HG03196 (cell line): ENCODE data around the gene MESP2.
A peak's percentile ranks its signal among the peaks of the same experiment; 100 is the strongest.

Experiments used
- ATAC-seq: cut with Tn5 transposase; IDR thresholded peaks from one replicate; pipeline ENCODE4 v1.9.1; 2021; ENCODE audit not compliant: unreplicated experiment

The MESP2 gene

DNA sequence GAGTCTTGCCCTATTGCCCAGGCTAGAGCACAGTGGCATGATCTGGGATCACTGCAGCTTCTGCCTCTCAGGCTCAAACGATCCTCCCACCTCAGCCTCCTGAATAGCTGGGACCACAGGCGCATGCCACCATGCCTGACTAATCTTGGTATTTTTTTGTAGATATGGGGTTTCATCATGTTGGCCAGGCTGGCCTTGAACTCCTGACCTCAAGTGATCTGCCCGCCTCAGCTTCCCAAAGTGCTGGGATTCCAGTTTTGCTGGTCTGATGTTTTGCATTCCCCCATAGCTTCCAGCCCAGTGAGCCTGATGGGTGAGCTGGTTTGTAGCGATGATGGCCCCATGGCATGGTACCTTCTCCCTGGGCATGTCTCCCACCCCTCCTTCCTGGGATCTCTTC lies 20.4 kb upstream of the MESP2 start:
- ATAC-seq = no peak

- no peak for ATAC-seq
These were observed 19.2 kb upstream of the MESP2 start for GRCh38 chr15:89756897-89757296.

- ATAC-seq = no peak
These were observed 17.8 kb upstream of the MESP2 start for GRCh38 chr15:89758283-89758682.

DNA sequence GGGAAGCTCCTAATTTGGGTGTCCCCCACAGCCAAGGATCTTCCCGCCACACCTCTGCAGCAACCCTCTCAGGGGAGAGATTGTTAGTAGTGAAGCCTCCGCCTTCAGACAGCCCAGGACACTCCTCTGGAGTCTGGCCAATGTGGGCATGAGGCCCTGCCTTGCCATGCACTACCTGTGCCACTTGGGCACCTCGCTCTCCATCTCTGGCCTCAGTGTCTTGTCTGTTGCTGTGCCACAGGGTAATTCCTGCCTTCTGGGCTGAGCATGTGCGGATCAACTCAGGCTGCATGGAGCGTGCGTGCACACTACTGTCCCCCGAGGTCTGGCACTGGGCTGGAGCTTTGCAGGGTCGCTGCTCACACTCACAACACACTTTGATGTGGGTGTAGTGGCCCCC lies 17.2 kb upstream of the MESP2 start:
- no peak for ATAC-seq

- ATAC-seq = no peak
These were observed 16.3 kb upstream of the MESP2 start for GRCh38 chr15:89759835-89760234.

DNA sequence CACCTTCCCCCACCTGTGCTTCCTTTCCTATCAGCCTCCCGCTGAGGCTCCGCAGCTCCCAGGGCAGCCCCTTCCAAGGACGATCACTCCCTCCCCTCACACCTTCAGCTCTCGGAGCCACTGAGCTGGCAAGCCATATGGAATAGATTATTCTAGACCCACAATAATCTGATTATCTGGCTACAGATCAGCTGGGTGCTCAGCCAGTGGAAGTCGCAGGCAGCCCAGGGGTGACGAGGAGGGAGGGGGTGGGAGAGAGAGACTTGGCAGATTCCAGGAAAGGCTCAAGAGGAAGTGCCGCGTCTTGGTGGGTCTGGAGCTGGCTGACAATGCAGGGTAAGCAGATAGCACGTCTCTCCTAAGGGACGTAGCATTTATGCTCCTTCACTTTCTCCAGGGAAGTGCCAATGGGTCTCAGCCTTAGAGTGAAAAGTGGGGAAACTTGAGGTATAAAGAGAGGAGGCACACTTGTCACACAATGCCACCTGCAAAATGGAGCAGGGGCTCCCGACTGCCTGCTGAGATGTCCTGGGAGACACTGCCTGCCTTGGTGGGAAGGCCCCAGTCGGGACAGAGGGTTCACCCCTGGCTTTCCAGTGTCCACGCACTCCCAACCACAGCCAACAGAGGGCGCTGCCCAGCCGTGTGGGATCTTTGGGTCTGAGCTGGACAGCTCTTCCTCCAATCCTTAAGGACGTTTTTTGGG lies 15.7 kb upstream of the MESP2 start:
- peak; percentile 67 for ATAC-seq

GRCh38 chr15:89761009-89761831 lies 14.9 kb upstream of the MESP2 start:
- ATAC-seq = peak; percentile 67

DNA sequence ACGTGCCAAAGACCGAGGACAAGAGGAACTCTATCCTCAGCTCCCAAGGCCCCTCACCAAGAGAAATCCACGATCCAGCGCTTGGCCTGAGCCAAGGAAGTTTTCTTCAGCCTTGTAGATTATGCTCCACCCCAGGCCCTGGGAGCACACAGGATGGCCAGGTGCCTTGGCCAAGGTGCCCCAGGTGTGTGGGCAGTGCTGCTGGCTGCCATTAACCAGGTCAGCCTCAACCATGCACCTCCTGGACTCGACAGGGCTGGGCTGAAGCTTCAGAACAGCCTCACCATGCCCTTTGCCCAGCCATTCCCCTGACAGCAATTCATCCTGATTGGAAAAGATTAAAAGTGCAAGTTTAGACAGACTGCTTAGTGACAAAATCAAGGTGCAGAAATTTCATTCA lies 14.2 kb upstream of the MESP2 start:
- no peak for ATAC-seq

DNA sequence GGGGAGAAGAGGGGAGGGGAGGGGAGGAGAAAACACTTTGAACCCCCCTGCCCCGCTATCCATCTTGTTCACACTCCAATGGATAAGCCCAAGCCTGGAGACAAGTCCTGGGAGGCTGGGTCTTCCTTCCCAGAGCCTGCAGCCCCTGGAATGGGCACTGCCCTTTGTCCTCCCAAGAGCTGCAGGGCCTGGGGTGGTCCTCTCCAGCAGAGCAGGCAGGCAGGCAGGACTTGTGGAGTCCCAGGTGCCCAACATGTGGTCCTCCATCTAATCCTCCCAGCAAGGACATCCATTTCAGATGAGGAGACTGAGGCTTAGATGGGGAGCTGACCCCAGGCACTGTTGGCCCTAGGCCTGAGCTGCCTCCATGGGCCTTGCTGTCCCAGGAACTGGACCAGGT lies 10.4 kb upstream of the MESP2 start:
- no peak for ATAC-seq

GRCh38 chr15:89766357-89767311 lies 9.5 kb upstream of the MESP2 start:
- no peak for ATAC-seq

DNA sequence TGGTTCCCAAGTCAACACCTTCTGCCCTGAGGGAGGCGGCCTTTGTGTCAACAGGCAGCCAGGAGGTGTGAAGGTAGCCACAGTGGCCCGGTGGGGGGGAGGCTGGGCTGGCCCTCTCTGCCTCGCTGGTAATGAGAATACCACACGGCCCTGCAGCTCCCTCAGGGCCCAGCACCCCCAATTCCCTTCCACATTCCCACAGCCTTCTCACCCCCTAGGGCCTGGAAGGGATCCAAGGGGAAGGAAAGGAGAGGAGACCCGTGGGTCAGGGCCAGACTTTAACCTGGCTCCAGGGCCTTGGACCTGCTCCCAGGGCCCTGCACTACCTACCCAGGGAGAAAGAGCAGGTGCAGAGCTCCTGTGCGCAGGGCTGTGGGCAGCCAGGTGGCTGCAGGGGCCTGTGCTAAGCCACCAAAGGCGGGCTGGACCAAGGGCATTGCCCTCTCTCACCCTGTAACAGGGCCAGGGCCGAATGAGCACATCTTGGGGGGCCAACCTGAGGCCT lies 8.7 kb upstream of the MESP2 start:
- no peak for ATAC-seq

DNA sequence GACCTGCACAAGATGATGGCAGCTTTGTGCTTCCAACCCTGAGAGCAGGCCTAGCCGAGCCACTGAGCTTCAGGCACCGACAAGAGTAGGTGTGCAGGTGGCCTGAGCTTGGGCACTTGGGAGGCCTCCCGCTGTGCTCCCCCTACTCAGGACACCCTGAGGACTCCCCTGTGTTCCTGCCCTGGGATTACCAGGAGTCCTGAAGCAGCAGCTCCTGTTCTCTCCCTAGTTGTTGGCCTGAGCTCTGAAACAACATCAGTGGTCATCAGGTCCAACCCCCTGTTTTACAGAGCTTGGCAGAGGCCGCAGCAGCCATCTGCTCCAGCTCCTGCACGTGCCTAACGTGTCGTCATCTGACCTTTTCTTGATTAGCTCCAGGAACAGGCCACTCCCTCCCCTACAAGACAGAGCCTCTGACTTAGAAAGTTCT lies 8.0 kb upstream of the MESP2 start:
- no peak for ATAC-seq

DNA sequence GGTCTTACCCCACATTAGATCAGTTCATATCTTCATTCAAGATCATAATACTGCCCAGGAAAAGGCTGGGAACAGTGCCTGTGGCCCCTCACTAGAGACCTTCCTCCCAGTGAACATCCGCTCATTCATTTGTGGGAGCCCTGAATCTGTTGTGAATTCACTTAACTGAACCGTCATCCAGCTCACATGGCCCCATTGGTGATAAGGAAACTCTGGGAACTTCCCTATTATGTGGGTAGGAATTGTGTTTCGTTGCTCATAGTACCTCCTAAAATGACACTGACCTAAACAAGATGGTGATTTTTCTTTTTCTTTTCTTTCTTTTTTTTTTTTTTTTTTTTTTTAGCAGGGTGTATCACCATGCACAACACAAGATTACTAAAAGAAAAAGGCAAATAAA lies 6.8 kb upstream of the MESP2 start:
- ATAC-seq = no peak

GRCh38 chr15:89770041-89770440 lies 6.1 kb upstream of the MESP2 start:
- ATAC-seq = no peak

DNA sequence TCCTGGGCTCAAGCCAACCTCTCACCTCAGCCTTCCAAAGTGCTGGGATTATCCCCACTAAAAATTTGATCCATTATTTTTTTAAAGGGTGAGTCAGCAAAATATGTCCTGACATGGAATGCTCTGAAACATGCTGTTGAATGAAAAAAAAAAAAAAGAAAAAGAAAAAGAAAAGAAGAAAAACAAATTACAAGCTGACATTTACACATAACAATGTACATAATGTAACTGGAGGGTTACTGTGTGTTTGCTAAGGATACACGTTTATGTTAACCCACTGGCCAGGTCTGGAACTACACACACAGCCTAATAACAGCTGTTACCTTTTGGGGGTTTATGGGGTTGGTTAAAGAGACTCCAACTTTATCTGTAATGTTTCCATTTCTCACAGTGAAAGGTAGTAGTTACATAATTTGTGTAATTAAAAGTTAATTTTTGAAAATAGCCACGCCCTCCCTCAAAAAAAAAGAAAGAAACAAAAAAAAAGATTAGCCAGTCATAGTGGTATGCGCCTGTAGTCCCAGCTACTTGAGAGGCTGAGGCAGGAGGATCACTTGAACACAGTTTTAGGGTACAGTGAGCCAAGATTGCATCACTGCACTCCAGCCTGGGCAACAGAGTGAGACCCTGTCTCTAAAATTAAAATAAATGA lies 3.1 kb upstream of the MESP2 start:
- no peak for ATAC-seq

GRCh38 chr15:89774492-89774891 lies 1.6 kb upstream of the MESP2 start:
- ATAC-seq = no peak

- no peak for ATAC-seq
These were observed 317 bp upstream of the MESP2 start for GRCh38 chr15:89775815-89776214.

DNA sequence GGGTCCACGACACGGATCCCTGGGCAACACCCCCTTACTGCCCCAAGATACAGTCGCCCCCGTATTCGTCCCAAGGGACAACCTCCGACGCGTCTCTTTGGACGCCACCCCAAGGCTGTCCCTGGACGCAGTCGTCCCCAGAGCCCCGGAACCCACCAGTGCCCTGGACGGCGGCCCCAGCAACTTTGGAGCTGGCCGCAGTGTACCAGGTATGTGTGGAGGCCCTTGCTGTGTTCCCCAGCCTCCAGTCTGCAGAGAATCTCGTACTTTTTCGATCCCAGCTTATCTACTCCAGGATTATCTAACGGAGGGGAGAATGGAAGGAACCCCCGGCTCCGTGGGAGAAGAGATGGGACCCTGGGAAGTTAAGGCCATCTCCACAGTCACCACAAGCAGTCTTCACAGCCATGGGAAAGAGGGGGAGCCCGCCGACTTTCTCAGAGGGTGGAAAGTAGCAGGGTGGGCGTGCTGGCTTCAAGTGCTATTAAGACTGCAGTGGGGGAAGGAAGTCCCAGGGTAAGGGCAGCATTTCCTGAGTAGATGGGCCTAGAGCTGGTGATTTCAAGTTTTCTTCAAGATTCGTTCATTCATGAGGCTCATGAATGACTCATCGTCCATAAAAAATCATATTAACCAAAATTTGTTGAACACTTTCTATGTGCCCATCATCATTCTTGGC lies 1.1 kb downstream of the MESP2 start:
- no peak for ATAC-seq

- no peak for ATAC-seq
These were observed 1.7 kb downstream of the MESP2 start for GRCh38 chr15:89777782-89778380.

DNA sequence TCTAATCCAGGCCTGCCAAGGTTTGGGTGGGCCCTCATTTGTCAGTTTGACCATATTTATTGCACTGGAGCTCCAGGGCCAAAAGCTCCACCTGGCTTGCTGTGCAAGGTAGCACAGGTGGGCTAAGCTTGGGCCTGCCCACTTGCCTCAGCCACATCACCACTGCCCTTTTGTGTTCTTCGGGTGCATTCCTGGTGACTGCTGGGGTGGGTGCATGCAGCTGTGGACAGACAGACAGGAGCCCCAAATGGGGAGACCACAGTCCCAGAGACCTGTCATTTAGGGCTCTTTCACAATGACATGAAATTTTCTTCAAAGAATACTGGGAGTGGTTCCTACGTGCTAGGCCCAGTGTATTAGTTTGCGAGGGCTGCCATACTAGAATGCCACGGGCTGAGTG lies 2.7 kb downstream of the MESP2 start:
- ATAC-seq = no peak
